ENCODE measurements around the gene SEC24D.

- no peak for TF ChIP-seq GATA3 (IDR thresholded peaks at IDR 0.05; ENCODE audit: low read depth, low read length)
- TF ChIP-seq GATA2 (IDR thresholded peaks at IDR 0.05; ENCODE audit: low read depth, low read length), result no peak
These were observed 37.3 kb downstream of the SEC24D start for GRCh38 chr4:118798658-118799057.
